Measurements from ENCODE around the gene TULP4.
"Not testable (repeated sequence)": the region's sequence is repeated elsewhere in the genome, so short reads cannot be mapped to it uniquely, and the experiment has no call there.

Gene TULP4

DNA sequence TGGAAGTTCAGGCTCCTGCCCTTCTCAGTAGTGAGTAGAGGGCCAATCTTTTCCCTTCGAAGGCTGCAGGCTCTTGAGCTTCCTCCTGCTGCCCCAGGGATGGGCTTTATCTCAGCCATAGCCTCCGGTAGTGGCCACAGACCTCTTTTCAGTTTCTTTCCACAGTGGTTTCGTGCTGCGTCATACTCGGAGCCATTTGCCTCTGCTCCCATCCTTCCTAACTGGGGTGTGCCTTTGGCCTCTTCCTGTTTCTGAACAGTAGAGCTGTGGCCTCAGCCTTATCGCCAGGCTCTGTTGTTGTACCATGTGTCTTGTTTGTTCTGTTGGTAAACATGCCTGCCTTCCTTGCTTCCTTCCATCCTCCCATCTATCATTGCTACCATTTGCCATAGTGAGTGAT, 54.1 kb downstream of the TULP4 start:
- peak; percentile 64 for DNase-seq

DNA sequence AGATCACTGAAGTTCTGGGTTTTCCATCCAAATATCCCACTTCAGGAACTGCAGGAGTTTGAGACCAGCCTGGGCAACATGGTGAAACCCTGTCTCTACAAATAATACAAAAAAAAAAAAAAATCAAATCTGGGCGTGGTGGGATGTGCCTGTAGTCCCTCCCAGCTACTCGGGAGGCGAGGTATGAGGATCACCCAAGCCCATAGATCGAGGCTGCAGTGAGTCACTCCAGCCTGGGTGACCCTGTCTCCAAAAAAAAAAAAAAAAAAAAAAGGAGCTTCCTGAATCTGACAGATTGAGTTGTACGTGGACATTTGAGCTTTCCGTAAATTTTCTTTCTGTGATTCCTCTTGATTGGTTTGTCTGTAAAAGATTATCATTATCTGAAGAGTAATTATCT, 55.6 kb downstream of the TULP4 start:
- DNase-seq = no peak

DNA sequence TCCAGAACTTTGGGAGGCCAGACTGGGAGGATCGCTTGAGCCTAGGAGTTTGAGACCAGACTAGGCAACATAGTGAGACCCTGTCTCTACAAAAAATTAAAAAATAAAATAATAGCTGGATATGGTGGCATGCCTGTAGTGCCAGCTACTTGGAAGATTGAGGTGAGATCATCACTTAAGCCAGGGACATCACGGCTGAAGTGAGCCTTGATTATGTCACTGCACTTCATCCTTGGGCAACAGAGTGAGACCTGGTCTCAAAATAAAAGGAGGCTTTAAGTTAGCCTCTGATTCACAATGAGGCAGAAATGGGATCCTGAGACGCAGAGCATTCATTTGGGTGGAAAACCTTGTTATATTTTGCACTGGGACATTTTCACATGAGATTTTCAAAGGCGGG, 57.0 kb downstream of the TULP4 start:
- no peak for DNase-seq

DNA sequence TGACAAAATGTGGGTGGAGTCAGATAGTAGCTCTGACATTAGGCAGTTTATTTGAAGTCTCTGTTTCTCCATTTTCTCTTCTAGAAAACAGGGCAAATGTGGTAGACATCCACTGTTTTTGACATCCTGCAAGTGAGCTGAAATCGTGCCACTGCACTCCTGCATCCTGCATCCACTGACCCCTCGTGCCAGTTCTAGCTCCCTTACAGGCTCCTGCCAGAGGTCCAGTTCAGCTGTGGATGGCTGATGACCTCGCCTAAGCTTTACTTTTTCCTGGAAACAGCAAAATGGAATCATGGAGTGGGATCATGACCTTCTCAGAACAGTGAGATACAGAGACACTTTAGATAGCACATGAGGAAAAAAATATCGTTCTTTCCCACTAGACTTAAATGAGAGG, 58.5 kb downstream of the TULP4 start:
- no peak for DNase-seq

DNA sequence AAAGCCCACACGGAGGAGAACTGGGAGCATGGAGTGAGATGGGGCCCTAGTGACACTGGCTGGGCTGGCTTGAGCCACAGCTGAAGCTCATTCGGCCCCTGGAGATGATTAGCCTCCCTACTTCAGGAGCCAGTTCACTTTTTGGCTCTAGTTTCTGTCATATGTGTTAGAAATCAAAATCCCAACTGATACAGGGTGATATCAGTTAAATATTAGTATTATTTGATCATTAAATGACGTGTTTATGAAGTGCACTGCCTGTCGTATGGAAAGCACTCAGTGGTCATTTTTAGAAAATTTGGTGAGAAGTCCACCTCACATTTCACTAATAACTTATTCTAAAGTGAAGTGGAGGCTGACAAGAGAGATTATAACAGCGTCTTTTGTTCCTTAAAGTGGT, 59.0 kb downstream of the TULP4 start:
- no peak for DNase-seq

DNA sequence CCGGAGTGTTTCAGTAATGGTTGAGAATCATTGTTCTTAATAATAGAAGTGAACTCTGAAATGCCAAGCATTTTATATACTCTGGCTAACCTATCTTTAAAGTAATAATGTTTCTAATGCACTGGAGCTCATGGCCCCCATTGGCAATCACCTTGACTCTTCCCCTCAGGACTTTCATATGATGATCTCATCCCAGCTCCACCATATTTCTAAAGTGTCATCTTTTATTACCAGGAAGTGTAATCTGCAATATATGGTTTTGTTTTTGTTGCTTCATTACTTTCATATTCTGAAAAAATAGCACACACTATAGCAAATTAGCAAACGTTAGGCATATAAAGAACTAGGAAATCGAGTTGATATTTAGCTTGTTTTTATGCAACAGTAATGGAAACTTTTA, 60.3 kb downstream of the TULP4 start:
- no peak for DNase-seq

- DNase-seq = no peak
These were observed 60.9 kb downstream of the TULP4 start for GRCh38 chr6:158373214-158373613.

DNA sequence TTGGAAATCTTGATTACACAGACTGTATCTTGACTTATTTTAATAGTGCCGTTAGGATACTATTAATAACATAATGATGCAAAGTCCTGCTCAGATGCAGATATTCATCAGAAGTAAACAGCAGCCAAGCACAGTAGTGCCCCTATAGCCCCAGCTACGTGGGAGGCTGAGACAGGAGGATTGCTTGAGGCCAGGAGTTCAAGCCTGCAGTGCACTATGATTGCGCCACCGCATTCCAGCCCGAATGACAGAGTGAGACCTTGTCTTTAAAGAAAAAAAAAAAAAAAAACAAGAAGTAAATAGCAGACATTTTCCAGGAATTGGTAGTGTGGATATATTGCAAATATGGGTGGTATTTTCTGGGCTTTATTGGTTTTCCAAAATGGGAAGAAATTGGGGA, 61.8 kb downstream of the TULP4 start:
- no peak for DNase-seq

DNA sequence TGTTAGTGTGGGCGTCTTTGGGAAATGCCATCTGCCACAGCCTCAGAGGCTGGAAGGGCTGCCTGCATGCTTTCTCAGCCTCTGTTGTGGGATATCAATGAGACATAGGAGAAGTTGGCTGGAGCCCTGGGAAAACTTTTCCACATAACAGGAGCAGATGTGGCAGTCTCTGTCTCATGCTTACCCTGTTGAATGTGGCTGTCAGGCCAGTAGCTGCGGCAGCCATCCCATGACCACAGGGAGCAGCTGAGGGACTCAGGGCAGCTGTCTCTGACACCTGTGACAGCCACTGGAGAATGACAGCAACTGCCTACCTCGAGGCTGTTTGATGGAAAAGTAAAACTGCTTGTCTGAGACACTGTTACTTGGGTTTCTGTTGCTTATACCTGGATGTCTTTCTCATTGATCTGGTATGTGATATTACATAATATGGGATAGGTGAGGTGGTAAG, 64.4 kb downstream of the TULP4 start:
- no peak for DNase-seq

DNA sequence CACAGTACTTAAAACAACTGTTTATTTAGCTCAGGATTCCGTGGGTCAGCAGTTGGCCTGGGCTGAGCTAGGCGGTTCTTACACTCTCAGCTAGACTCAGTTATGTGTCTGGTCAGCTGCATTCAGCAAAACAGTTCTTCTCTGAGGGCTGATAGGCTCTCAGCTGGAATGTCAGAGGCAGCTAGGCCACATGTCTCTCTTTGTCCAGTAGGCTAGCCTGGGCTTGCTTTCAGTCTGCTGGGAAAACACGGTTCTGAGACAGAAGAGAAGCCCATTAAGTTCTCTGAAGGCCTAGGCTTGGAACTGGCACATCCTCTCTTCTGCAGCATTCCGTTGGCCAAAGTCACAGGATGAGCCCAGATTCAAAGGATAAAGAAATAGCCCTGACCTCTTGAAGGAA, 65.6 kb downstream of the TULP4 start:
- no peak for DNase-seq

DNA sequence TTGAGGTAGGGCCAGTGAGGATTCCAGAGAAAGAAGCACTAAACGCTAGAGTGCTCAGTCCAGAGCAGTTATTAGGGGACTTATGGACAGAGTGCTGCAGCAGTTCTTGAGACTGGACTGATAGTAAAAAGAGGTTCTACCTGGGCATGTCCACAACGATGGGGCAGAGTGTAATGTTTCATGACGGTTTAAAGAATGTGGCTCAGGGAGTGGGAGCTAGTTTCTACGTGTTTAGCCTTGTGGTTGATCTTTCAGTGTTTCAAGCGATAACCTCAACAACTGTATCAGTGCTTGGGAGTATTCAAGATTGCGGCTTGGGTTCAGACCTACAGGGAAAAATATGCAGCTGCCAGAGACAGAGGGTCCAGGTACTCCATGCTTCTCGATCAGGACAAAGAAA, 67.1 kb downstream of the TULP4 start:
- DNase-seq = no peak

GRCh38 chr6:158381214-158381613, 68.9 kb downstream of the TULP4 start:
- no peak for DNase-seq

DNA sequence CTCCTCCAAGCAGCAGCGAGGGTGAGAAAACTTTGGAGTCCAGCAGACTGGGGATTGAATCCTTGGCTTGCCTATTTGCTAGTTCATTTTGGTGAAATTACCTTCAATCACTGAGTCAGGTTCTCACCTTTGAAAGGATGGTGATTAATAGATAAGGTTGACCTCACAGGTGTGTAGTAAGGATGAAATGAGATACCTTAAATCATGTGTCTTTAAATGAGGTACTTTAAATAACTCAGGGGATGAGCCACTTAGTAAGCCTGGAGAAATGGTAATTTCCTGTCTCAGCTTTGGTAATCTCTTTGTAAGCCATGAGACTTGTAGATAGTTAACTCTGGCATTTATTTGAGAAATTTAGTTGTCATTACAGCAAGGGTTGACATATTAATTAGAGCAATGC, 70.2 kb downstream of the TULP4 start:
- no peak for DNase-seq

- DNase-seq = no peak
These were observed 70.8 kb downstream of the TULP4 start for GRCh38 chr6:158383057-158383456.

DNA sequence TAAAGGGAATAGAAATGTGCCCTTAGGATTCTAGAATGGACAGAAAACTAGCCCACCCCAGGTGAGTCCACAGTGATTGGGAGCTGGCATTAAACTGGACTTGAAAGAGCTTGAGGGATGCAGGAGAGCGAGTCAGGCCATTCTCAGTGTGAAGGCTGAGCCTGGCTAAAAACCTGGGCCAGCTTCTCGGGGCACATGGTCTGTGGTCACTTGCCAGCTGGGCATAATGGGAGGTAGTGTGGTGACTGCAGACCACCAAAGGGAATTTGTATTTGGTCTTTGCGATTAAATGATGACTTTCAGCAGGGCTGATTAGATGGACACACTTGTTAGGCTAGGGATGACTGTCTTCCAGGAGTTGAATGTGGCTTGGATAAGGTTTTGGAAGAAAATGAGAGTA, 71.3 kb downstream of the TULP4 start:
- DNase-seq = no peak

GRCh38 chr6:158384671-158385110, 72.4 kb downstream of the TULP4 start:
- no peak for DNase-seq

DNA sequence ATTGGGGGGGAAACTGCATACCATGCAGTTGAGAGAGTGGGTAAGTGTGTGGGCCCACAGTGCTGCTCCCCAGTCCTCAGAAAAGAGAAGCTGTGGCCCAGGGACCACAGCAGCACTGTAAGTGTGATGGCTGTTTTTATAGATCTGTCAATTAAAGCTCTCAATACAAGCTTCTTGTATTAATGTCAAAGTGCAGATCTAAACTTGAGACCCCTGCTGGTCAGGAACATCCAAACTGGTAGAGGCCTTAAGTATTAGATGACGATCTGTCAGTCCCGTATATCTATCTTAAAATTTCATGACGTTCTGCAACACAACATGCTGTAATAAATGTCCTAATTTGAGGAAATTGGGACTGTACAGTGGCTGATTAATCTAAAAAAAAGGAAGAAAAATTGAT, 74.8 kb downstream of the TULP4 start:
- DNase-seq = peak; percentile 63

- no peak for DNase-seq
These were observed 75.3 kb downstream of the TULP4 start for GRCh38 chr6:158387578-158387977.

GRCh38 chr6:158388727-158389126, 76.5 kb downstream of the TULP4 start:
- DNase-seq = no peak

GRCh38 chr6:158389193-158389919, 77.1 kb downstream of the TULP4 start:
- no peak for DNase-seq

DNA sequence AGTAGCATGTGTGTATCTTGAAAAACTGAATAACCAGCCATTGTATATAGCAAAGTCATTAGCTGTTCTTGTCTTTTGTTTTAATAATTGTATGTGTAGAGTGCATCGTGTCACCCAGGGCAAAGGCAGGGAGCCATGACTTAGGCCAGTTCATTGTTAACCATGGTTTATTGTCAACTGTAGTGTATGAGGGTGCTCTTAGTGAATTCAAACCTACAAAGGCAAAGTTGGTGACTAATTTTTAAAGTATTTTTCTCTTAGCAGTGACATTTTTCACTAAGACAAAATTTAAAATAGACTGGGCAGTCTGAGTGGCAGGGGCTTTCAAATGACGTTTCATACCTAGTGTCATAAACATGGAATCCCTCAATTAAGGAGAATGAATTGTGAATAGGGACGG, 79.0 kb downstream of the TULP4 start:
- DNase-seq = no peak

DNA sequence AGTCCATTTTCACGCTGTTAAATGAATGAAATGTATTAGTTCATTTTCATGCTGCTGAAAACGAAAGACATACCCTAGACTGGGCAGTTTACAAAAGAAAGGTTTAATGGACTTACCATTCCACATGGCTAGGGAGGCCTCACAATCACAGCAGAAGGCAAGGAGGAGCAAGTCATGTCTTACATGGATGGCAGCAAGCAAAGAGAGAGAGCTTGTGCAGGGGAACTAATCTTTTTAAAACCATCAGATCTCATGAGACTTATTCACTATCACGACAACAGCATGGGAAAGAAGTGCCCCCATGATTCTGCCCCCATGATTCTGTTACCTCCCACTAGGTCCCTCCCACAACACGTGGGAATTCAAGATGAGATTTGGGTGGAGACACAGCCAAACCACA, 79.7 kb downstream of the TULP4 start:
- not testable (repeated sequence) for DNase-seq

DNA sequence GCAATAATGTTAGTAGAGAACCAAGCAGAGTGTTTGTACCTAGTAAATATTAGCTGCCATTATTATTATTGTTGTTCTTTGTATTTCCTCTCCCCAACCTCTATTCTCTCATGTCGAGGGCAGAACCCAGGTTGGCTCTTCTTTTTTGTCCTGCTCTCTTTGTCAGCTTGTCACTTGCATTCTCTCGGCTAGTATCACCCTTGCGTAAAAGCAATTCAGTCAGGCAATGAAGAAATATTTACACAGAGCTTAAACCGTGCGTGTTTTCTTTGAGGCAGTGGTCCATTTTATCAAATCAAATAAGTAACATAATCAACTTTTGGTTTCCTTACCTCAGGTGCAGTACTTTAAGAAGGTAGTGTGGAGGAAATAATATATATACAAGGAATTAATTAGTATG, 83.9 kb downstream of the TULP4 start:
- DNase-seq = no peak

DNA sequence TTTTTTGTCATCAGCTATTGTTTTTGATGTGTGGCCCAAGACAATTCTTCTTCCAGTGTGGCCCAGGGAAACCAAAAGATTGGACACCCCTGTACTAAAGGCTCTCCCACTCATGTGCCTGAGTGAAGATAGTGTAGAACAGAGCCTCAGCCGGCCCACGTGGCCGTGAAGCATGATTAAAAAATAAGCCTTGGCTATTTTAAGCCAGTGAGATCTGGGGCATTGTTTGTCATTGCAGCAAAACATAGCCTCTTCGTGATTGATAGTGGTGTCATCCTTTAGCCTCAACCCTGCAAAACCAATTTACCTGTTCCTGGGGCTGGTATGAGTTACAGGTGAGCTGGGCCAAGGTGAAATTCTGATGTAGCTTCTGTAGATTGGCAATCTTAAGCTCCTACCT, 85.3 kb downstream of the TULP4 start:
- no peak for DNase-seq

DNA sequence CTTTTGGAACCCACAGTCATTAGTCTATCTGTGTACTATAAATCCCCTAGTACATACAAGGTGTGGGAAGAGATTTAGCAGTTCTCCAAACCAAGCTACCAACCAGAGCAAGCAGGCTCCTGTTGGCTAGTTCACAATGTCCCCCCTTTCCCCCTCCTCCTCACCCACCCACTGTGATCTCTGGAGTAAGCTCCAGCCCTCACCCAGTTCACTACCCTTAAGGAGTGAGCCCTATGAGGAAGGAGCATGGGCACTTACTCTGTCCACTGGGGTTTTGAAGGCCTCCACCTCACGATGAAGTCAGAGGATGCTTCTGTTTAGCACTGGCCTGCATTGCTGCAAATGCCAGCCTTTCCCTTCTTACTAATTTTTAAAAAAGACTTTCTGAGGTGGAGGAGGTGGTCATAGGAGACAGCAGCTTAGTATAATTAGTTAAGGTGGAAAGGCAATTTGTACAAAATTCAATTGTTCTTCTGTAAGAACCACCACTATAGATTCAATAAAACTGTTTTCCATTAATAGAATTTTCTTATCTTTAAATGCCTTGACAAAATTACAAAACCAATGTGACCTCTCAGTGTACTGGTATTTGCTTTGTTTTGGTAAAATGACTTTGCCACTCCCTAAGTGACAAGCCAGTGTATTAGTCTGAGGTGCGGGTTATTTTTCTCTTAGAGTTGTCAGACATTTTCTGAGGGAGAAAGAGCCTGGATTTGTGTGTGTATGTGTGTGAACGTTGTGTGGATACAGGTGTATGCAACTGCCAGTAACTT, 86.2 kb downstream of the TULP4 start:
- no peak for DNase-seq
